Mesodermal cell (in vitro differentiated cells): Measurements from ENCODE around the gene SPINK5.

Experiments
- H3K27ac ChIP-seq: 2 replicates; pipeline ENCODE4 v1.7.0; 2013; ENCODE audit warnings: mild to moderate bottlenecking, low read depth, low read length, moderate library complexity; ENCODE audit not compliant: severe bottlenecking
- H3K36me3 ChIP-seq: 2 replicates; pipeline ENCODE4 v1.7.1; 2013; ENCODE audit warnings: mild to moderate bottlenecking, low read length, moderate library complexity; ENCODE audit not compliant: control insufficient read depth, insufficient read depth
- H3K4me1 ChIP-seq: one replicate; pipeline ENCODE4 v1.7.1; 2013; ENCODE audit warnings: mild to moderate bottlenecking, low read length; ENCODE audit not compliant: insufficient read depth, control insufficient read depth, poor library complexity, severe bottlenecking
- H3K4me3 ChIP-seq: 2 replicates; pipeline ENCODE4 v1.7.0; 2013; ENCODE audit warnings: low read length, control low read depth, mild to moderate bottlenecking; ENCODE audit not compliant: insufficient read depth, poor library complexity, severe bottlenecking; ENCODE audit errors: extremely low read depth
- H3K9me3 ChIP-seq: 2 replicates; pipeline ENCODE4 v1.7.1; 2013; ENCODE audit warnings: mild to moderate bottlenecking, low read length, moderate library complexity; ENCODE audit not compliant: control insufficient read depth
- WGBS, 2 experiments: methylation state at CpG; one replicate each; pipeline ENCODE4 v1.1.5; 2013; ENCODE audit warnings: missing lambda C conversion rate in 2 of 2; ENCODE audit not compliant: insufficient coverage in 2 of 2; 5-methylcytosine and 5-hydroxymethylcytosine counted together

The SPINK5 gene

GRCh38 chr5:148176480-148176879 is 112.7 kb downstream of the SPINK5 start:
- WGBS, 2 experiments = 63 to 76% methylated on average over 2 of the region's 2 CpGs
- Histone ChIP-seq H3K4me1 (no peaks in the 10 kb centered on the region), H3K27ac (no peak overlapping the region), H3K9me3 (no peaks in the 10 kb centered on the region), H3K4me3 (no peak overlapping the region), H3K36me3 (no peaks in the 10 kb centered on the region)

GRCh38 chr5:148177207-148177606 is 113.4 kb downstream of the SPINK5 start:
- no peak overlapping the region for H3K4me3 ChIP-seq
- no peak overlapping the region for H3K27ac ChIP-seq
- H3K9me3 ChIP-seq = no peaks in the 10 kb centered on the region
- 86 to 100% methylated on average over 1 of the region's 1 CpG for WGBS, 2 experiments
- no peaks in the 10 kb centered on the region for H3K4me1 ChIP-seq
- no peaks in the 10 kb centered on the region for H3K36me3 ChIP-seq

- Histone ChIP-seq H3K9me3 (no peaks in the 10 kb centered on the region), H3K36me3 (no peaks in the 10 kb centered on the region), H3K4me3 (no peak overlapping the region), H3K27ac (no peak overlapping the region), H3K4me1 (no peaks in the 10 kb centered on the region)
- 20 to 100% methylated on average over 1 of the region's 3 CpGs for WGBS, 2 experiments
Observed at GRCh38 chr5:148179234-148179824, 115.5 kb downstream of the SPINK5 start.

- Histone ChIP-seq H3K4me3 (no peak overlapping the region), H3K36me3 (no peaks in the 10 kb centered on the region), H3K4me1 (no peaks in the 10 kb centered on the region), H3K27ac (no peak overlapping the region), H3K9me3 (no peaks in the 10 kb centered on the region)
- WGBS, 2 experiments = no CpG with 5 or more reads among the region's 3 CpGs
Observed at GRCh38 chr5:148186248-148187003, 122.6 kb downstream of the SPINK5 start.
